RWPE1 (cell line): ENCODE measurements around the gene UBE2H.
"Not testable (repeated sequence)": the region's sequence is repeated elsewhere in the genome, so short reads cannot be mapped to it uniquely, and the experiment has no call there.

Experiments used
- CTCF ChIA-PET: fragments of 350-600 bp; sonication (Branson Sonifier 250); formaldehyde crosslinking; extraction: SDS; loops from one replicate; lab custom pipeline; 2021; lab: Yijun Ruan, JAX
- POLR2A ChIA-PET: fragments of 400-600 bp; formaldehyde crosslinking; extraction: SDS; loops from one replicate; lab custom pipeline; 2020; ENCODE audit warnings: antibody characterized with exemption; ENCODE audit not compliant: low non-redundant PET; lab: Yijun Ruan, JAX
- DNase-seq: peaks from one replicate; pipeline ENCODE4 v3.0.0; 2012; ENCODE audit warnings: low spot score
- H3K27ac ChIP-seq: fragments of 450-650 bp; 2 replicates; pipeline ENCODE4 v1.5.1; 2017
- CTCF ChIP-seq: fragments of 450-650 bp; conservative IDR thresholded peaks from 2 replicates; pipeline ENCODE4 v1.5.1; 2017; ENCODE audit warnings: low read depth, mild to moderate bottlenecking

The UBE2H gene

GRCh38 chr7:129797214-129797789, 155.5 kb downstream of the UBE2H start:
- no peak overlapping the region for H3K27ac ChIP-seq
- no peak for DNase-seq
- ChIA-PET POLR2A (no interaction called here), CTCF (interaction anchor here (0.6 kb wide), 1 partner anchor 14 kb away, joined by 3 read pairs; no protein-coding TSS in a partner anchor)
- TF ChIP-seq CTCF: no peak

- DNase-seq: no peak
- no peak overlapping the region for H3K27ac ChIP-seq
- no peak for TF ChIP-seq CTCF
- CTCF ChIA-PET: no interaction called here
- POLR2A ChIA-PET: no interaction called here
These were observed 156.5 kb downstream of the UBE2H start for GRCh38 chr7:129796186-129796775.

- CTCF ChIA-PET, H3K27ac ChIP-seq, DNase-seq, POLR2A ChIA-PET: not testable (repeated sequence)
These were observed 158.3 kb downstream of the UBE2H start for GRCh38 chr7:129794461-129794860.

GRCh38 chr7:129793506-129794310, 159.1 kb downstream of the UBE2H start:
- ChIA-PET POLR2A (no interaction called here), CTCF (no interaction called here)
- DNase-seq: no peak
- H3K27ac ChIP-seq: no peak overlapping the region
- TF ChIP-seq CTCF: no peak

- H3K27ac ChIP-seq: no peak overlapping the region
- no peak for TF ChIP-seq CTCF
- ChIA-PET CTCF (no interaction called here), POLR2A (no interaction called here)
- no peak for DNase-seq
These were observed 160.0 kb downstream of the UBE2H start for GRCh38 chr7:129792721-129793120.

- ChIA-PET POLR2A (no interaction called here), CTCF (no interaction called here)
- H3K27ac ChIP-seq: no peak overlapping the region
- DNase-seq: no peak
- TF ChIP-seq CTCF: no peak
These were observed 162.6 kb downstream of the UBE2H start for GRCh38 chr7:129790136-129790535.

- DNase-seq: no peak
- CTCF ChIA-PET: no interaction called here
- TF ChIP-seq CTCF: no peak
- H3K27ac ChIP-seq: no peak overlapping the region
- POLR2A ChIA-PET: no interaction called here
These were observed 163.1 kb downstream of the UBE2H start for GRCh38 chr7:129789652-129790051.
